ENCODE results near the gene ICE1.
"Not testable (repeated sequence)": the region's sequence is repeated elsewhere in the genome, so short reads cannot be mapped to it uniquely, and the experiment has no call there.

Gene ICE1

GRCh38 chr5:5421961-5422818, at the start of gene ICE1:
Gene ICE1, plus strand, starts transcription at chr5:5422677. Its CDS starts 239 bp downstream, at chr5:5422916.
- peak; percentile 97 for DNase-seq

DNA sequence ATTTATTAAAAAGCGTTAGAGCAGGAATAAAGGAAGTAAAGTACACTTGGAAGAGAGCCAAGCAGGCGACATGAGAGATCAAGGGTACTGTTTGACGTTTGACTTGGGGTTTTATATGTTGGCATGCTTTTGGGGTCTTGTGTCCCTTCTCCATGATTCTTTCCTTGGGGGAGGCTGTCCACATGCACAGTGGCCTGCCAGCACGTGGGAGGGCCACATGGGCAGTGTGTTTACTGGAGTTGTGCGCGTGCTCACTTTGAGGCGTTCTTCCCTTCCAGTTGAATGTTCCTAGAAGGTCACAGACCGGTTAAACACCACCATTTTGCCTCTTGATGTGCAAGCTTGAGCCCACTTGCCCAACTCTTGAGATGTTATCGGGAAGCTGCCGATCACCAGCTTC, 49.5 kb upstream of the ICE1 start:
- no peak for DNase-seq

GRCh38 chr5:5373351-5373989, 49.0 kb upstream of the ICE1 start:
- DNase-seq: no peak

DNA sequence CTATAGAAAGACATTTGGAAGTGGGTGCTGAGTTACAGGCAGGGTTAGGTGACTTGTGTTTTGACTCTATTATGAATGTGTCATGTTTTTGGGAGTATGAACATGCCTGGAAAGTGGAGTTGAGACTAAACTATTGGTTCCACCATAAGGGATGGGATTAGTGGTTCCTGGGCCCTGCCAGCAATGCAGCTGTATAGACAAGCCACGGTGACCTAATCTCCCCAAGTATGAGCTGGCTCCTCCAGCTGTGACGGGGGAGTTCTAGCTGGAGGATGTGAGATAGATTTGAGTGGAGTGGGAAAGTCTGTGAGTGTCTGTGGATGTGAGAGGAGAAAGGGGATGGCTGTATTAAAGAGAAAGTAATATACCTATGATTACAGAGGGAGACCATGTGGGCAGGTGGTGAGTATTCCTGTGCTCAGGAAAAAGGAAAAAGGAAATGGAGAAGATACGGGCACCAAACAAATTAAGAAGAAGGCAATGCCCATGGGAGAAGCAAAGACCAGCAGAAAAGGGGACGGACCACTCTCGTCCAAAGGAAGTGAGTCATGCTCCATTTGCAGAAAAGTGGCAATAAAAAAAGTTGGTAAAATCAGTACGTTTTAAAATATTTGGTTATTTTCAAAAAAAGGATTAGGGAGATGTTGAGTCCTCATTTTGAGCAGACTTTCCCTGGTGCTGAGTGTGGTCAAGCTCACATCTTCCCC, 48.3 kb upstream of the ICE1 start:
- no peak for DNase-seq

- no peak for DNase-seq
Observed at GRCh38 chr5:5377780-5378179, 44.7 kb upstream of the ICE1 start.

- DNase-seq: no peak
Observed at GRCh38 chr5:5378531-5378930, 43.9 kb upstream of the ICE1 start.

GRCh38 chr5:5380298-5380697, 42.2 kb upstream of the ICE1 start:
- DNase-seq: no peak

- no peak for DNase-seq
Observed at GRCh38 chr5:5381310-5381913, 41.1 kb upstream of the ICE1 start.

DNA sequence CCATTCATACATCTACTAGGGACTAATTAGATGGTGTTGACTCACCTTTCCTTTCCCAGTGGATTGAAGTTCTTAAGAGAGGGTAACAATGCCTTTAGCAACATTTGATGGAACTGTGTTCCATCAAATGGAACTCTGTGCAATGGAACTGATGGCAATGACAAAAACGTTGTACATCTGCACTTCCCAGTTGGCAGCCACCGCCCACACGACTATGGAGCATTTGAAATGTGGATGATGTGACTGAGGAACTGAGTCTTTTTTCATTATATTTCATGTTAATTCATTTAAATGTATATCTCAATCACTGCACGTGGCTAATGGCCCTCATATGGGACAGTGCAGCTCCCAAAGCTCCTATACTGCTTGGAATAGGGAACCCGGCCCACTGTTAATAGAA, 39.0 kb upstream of the ICE1 start:
- DNase-seq: no peak

DNA sequence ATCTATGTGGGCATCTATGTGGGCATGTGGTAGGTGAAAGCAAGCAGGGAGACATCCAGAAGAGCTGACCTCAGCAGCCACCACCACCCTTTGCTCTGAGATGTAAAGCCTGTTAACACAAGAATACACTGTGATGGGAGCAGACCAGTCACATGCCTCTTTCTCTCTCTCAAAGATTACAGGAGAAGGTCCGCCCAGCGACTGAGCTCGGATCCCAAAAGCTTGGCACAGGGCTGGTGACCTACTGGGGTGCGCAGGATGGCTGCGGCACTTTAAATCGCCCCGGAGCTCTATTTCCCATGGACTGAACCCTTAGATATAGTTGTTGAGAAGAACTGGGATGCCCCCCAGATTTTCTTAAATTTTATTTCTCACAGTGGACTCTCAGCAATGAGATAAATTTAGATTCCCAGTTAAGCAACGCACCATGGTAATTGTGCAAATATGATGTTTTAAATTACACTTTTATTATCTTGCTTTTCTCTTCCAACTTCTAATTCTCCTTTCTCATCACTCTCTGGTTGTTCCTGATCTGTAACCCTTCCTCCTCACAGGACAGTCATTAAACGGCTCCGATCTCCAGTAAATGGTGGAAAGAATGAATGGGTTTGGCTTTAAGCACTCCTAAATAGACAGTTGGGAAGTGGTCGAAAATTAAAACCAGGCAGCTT, 37.7 kb upstream of the ICE1 start:
- DNase-seq: no peak

GRCh38 chr5:5385331-5385662, 37.2 kb upstream of the ICE1 start:
- DNase-seq: no peak

DNA sequence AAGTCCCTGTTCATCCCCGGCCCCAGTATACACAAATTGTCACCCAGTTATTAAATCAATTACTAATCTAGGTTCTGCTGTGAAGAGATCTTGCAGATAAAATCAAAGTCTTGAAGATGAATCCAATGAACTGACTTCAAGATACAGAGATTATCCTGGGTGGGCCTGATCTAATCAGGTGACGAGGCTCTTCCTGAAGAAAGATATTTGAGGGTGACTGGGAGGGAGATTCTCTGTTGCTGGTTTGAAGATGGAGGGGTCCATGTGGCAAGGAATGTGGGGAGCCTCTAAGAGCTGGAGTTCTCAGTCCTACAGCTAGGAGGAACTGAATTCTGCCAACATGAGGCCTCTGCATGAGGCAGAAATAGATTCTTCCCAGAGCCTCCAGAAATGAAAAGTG, 36.1 kb upstream of the ICE1 start:
- no peak for DNase-seq

- no peak for DNase-seq
Observed at GRCh38 chr5:5387192-5387591, 35.3 kb upstream of the ICE1 start.

DNA sequence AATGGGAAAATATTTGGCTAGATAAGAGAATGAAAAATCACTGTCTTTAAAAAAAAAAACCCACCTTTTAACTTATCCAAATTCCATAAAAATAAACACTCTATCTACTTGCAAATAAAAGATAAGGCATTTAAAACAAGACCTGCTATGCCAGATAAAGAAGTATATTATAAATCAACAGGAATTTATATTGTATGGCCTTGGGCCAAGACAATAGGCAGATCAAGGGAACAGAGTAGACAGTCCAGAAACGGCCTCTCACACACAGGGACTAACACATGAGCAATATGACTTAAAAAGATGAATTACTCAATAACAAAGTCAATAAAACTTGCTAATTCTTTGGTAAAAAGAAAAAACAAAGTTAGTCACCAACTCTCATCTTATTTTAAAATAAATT, 34.7 kb upstream of the ICE1 start:
- no peak for DNase-seq

DNA sequence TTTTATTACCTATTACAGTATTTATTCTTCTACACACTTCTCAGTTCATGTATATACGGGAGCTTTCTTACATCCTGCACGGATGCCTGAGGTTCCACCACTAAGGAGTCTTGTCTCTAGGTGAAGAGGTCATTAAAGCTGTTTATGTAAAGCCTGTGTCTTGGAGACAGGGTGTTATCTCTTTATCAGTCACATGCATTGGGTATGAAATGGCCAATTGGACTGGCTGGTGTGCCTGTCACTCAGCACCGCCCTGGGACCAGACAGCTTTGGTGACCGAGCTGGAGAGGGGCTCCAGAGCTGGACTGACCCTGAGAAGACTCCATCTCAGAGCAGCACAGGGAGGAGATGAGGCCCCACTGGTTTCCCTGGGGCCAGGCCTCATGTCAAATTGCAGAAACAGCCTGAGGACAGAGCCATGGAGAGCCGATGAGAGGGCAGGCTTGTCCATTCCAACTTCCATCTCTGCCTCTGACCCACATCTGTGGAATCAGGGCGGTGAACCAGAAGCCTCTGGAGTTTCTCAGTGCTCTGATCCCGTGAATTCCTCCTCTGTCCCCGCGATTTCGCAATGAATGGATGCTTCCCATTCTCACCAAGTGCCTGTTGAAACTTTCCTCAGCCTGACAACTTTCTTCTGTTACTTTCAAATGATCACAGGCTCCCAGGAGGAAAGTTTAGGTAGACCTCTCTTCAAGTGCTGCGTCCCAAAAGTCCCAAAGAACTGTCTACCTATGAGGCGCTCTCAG, 32.2 kb upstream of the ICE1 start:
- DNase-seq: not testable (repeated sequence)

DNA sequence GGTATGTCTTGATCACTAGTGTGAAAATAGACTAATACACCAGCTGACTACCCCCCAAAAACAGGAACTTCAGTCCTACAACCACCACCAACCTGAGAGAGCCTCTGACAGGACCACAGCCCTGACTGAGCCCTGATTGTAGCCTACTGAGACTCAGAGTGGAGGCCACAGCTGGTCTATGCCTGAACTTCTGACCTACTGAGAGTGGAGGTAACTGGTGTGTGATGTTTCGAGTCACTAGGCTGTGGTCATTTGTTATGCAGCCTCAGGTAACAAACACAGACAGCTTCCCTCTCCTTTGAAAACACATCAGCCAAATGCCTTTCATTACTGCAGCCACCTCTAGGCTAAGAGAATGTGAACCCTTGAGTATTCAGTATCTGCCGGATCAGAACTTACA, 30.0 kb upstream of the ICE1 start:
- not testable (repeated sequence) for DNase-seq

GRCh38 chr5:5394384-5394986, 28.0 kb upstream of the ICE1 start:
- not testable (repeated sequence) for DNase-seq

- not testable (repeated sequence) for DNase-seq
Observed at GRCh38 chr5:5395093-5395492, 27.4 kb upstream of the ICE1 start.

DNA sequence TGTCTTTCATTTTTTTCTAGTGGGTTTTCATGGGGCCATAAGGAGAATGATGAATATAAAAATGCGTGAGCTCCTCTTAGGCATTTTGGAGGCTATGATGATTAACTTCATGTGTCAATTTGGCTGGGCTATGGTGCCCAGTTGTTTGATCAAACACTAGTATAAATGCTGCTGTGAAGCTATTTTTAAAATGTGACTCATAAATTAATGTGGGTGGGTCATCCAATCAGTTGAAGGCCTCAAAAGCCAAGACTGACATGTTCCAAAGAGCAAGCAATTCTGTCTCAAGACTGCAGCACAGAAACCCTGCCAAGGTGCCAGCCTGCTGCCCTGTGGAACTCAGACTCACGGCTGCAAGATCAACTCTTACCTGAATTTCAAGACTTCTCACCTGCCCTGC, 24.4 kb upstream of the ICE1 start:
- no peak for DNase-seq

- no peak for DNase-seq
Observed at GRCh38 chr5:5401095-5401494, 21.4 kb upstream of the ICE1 start.

DNA sequence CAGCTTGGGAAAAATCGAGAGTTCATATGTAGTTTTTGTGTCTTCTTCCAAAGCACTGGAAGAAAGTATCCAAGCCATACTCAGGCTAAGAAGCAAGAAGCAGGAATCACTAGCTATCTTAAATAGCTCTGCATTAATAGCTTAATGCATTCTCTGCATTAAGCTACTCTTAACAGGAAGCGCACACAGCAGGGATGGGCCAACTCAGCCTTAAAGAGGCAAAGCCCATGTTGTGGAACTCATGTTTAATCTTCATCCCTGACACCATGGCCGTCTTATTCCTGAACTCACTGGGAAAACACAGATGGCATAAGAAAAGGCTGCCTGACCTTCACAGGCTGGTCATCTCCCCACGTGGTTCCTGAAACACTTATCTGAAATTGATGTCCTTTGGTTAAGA, 18.7 kb upstream of the ICE1 start:
- DNase-seq: no peak

- no peak for DNase-seq
Observed at GRCh38 chr5:5404381-5404780, 18.1 kb upstream of the ICE1 start.

Measured in NCI-H1694 (cell line).